ENCODE results near the gene RALGAPB. TPM values are rescaled to one million over a fixed set of nuclear protein-coding genes. Genes with fewer than 3 reads are reported as not detected.
A peak's percentile ranks its signal among the peaks of the same experiment; 100 is the strongest.

The RALGAPB gene
- total and polyA plus RNA-seq, 2 of the 13 experiments (the other 11 are each of a cell fraction or from before 2014, with no cell fraction given), result 17.6 to 30.6 TPM

DNA sequence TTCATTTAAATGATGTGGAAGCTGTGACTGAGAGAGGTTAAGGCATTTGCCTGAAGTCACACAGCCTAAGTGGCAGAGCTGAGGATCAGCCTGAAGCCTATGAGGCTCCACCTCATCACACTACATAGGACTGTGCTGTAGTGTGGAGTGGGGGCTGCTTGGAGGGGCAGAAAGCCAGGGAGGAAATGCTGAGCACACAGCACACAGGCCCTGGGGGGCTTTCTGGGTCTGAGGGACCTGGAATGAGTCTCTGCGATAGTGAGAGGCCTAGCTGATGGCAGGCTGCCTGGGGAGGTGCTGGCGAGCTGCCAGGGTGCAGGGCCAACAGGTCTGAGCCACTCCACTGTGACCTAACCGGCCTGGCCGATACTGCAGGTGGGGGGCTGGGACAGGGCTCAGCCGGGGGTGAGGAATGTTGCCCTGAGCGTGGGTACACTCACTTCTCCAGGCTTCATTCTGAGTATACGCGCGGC is 126.8 kb downstream of the RALGAPB start (continued):
- TF ChIP-seq, protein P1, sequence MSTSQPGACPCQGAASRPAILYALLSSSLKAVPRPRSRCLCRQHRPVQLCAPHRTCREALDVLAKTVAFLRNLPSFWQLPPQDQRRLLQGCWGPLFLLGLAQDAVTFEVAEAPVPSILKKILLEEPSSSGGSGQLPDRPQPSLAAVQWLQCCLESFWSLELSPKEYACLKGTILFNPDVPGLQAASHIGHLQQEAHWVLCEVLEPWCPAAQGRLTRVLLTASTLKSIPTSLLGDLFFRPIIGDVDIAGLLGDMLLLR (CRISPR knock-in tag; IDR thresholded peaks at IDR 0.05), result no peak
- TF ChIP-seq PCBP2 (optimal IDR thresholded peaks at IDR 0.05; ENCODE audit: low read depth, low read length, poor library complexity, severe bottlenecking) (no peak), RARA (CRISPR knock-in tag; IDR thresholded peaks at IDR 0.05) (peak; percentile 42; the same call in 1 of the 2 replicates), KLF9 (CRISPR knock-in tag; IDR thresholded peaks at IDR 0.05; ENCODE audit: low read depth) (no peak), EZH2 (conservative IDR thresholded peaks at IDR 0.05; ENCODE audit: low read depth, low read length) (no peak), ZNF317 (CRISPR knock-in tag; IDR thresholded peaks at IDR 0.05) (no peak), BRD4 (CRISPR knock-in tag; IDR thresholded peaks at IDR 0.05) (no peak), ZSCAN9 (CRISPR knock-in tag; IDR thresholded peaks at IDR 0.05; ENCODE audit: borderline replicate concordance) (no peak), FOXO1 (CRISPR knock-in tag; IDR thresholded peaks at IDR 0.05) (no peak), JUNB (CRISPR knock-in tag; IDR thresholded peaks at IDR 0.05; ENCODE audit: borderline replicate concordance) (no peak), ZNF101 (CRISPR knock-in tag; IDR thresholded peaks at IDR 0.05; ENCODE audit: borderline replicate concordance, low read depth) (no peak), ZNF10 (CRISPR knock-in tag; IDR thresholded peaks at IDR 0.05; ENCODE audit: borderline replicate concordance, low read depth) (no peak), FOXA1 (IDR thresholded peaks at IDR 0.05) (no peak), FOXA1 (CRISPR knock-in tag; IDR thresholded peaks at IDR 0.05) (no peak), HDAC2 (CRISPR knock-in tag; IDR thresholded peaks at IDR 0.05) (peak; percentile 42; the same call in 1 of the 2 replicates)
- TF ChIP-seq, protein P2, sequence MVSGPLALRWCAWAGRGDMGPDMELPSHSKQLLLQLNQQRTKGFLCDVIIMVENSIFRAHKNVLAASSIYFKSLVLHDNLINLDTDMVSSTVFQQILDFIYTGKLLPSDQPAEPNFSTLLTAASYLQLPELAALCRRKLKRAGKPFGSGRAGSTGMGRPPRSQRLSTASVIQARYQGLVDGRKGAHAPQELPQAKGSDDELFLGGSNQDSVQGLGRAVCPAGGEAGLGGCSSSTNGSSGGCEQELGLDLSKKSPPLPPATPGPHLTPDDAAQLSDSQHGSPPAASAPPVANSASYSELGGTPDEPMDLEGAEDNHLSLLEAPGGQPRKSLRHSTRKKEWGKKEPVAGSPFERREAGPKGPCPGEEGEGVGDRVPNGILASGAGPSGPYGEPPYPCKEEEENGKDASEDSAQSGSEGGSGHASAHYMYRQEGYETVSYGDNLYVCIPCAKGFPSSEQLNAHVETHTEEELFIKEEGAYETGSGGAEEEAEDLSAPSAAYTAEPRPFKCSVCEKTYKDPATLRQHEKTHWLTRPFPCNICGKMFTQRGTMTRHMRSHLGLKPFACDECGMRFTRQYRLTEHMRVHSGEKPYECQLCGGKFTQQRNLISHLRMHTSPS (CRISPR knock-in tag; IDR thresholded peaks at IDR 0.05; ENCODE audit: low read depth), result no peak
- TF ChIP-seq, protein P3, sequence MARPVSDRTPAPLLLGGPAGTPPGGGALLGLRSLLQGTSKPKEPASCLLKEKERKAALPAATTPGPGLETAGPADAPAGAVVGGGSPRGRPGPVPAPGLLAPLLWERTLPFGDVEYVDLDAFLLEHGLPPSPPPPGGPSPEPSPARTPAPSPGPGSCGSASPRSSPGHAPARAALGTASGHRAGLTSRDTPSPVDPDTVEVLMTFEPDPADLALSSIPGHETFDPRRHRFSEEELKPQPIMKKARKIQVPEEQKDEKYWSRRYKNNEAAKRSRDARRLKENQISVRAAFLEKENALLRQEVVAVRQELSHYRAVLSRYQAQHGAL (CRISPR knock-in tag; IDR thresholded peaks at IDR 0.05; ENCODE audit: not compliant biosample characterization), result no peak
- TF ChIP-seq, protein P4, sequence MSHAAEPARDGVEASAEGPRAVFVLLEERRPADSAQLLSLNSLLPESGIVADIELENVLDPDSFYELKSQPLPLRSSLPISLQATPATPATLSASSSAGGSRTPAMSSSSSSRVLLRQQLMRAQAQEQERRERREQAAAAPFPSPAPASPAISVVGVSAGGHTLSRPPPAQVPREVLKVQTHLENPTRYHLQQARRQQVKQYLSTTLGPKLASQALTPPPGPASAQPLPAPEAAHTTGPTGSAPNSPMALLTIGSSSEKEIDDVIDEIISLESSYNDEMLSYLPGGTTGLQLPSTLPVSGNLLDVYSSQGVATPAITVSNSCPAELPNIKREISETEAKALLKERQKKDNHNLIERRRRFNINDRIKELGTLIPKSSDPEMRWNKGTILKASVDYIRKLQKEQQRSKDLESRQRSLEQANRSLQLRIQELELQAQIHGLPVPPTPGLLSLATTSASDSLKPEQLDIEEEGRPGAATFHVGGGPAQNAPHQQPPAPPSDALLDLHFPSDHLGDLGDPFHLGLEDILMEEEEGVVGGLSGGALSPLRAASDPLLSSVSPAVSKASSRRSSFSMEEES (CRISPR knock-in tag; IDR thresholded peaks at IDR 0.05), result no peak
- TF ChIP-seq, protein P5, sequence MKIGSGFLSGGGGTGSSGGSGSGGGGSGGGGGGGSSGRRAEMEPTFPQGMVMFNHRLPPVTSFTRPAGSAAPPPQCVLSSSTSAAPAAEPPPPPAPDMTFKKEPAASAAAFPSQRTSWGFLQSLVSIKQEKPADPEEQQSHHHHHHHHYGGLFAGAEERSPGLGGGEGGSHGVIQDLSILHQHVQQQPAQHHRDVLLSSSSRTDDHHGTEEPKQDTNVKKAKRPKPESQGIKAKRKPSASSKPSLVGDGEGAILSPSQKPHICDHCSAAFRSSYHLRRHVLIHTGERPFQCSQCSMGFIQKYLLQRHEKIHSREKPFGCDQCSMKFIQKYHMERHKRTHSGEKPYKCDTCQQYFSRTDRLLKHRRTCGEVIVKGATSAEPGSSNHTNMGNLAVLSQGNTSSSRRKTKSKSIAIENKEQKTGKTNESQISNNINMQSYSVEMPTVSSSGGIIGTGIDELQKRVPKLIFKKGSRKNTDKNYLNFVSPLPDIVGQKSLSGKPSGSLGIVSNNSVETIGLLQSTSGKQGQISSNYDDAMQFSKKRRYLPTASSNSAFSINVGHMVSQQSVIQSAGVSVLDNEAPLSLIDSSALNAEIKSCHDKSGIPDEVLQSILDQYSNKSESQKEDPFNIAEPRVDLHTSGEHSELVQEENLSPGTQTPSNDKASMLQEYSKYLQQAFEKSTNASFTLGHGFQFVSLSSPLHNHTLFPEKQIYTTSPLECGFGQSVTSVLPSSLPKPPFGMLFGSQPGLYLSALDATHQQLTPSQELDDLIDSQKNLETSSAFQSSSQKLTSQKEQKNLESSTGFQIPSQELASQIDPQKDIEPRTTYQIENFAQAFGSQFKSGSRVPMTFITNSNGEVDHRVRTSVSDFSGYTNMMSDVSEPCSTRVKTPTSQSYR (CRISPR knock-in tag; IDR thresholded peaks at IDR 0.05; ENCODE audit: borderline replicate concordance), result no peak
- TF ChIP-seq, protein P6, sequence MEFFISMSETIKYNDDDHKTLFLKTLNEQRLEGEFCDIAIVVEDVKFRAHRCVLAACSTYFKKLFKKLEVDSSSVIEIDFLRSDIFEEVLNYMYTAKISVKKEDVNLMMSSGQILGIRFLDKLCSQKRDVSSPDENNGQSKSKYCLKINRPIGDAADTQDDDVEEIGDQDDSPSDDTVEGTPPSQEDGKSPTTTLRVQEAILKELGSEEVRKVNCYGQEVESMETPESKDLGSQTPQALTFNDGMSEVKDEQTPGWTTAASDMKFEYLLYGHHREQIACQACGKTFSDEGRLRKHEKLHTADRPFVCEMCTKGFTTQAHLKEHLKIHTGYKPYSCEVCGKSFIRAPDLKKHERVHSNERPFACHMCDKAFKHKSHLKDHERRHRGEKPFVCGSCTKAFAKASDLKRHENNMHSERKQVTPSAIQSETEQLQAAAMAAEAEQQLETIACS (CRISPR knock-in tag; IDR thresholded peaks at IDR 0.05), result no peak
- TF ChIP-seq, protein P7, sequence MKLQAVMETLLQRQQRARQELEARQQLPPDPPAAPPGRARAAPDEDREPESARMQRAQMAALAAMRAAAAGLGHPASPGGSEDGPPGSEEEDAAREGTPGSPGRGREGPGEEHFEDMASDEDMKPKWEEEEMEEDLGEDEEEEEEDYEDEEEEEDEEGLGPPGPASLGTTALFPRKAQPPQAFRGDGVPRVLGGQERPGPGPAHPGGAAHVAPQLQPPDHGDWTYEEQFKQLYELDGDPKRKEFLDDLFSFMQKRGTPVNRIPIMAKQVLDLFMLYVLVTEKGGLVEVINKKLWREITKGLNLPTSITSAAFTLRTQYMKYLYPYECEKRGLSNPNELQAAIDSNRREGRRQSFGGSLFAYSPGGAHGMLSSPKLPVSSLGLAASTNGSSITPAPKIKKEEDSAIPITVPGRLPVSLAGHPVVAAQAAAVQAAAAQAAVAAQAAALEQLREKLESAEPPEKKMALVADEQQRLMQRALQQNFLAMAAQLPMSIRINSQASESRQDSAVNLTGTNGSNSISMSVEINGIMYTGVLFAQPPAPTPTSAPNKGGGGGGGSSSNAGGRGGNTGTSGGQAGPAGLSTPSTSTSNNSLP (IDR thresholded peaks at IDR 0.05; ENCODE audit: low read depth, low read length), result no peak
